Astrocyte of the spinal cord (primary cell): ENCODE measurements around the gene BMAL2.

ENCODE experiments used
- DNase-seq: peaks from one replicate; pipeline ENCODE4 v3.0.0; 2011; ENCODE audit warnings: low read depth, low spot score
- H3K4me3 ChIP-seq: 2 replicates; pipeline ENCODE4 v1.5.1; 2011; ENCODE audit warnings: low read depth, mild to moderate bottlenecking, low read length, moderate library complexity
- CTCF ChIP-seq: IDR thresholded peaks from 2 replicates; pipeline ENCODE4 v1.5.1; 2012; ENCODE audit warnings: low read depth, mild to moderate bottlenecking, low read length, inconsistent platforms
- in situ Hi-C: cut with HindIII; loops from 2 replicates; pipeline ENCODE4 v1.10.0; 2017; ENCODE audit warnings: low sequenced_read_pairs

BMAL2 gene

GRCh38 chr12:27332407-27332713, 276 bp upstream of the BMAL2 start:
- peak overlapping the region; percentile 66 for H3K4me3 ChIP-seq
- in situ Hi-C loops = no loop called here
- DNase-seq = no peak
- no peak for TF ChIP-seq CTCF

GRCh38 chr12:27333403-27334009, 870 bp downstream of the BMAL2 start:
- H3K4me3 ChIP-seq = peak overlapping the region; percentile 66
- DNase-seq = no peak
- no peak for TF ChIP-seq CTCF
- in situ Hi-C loops = no loop called here

DNA sequence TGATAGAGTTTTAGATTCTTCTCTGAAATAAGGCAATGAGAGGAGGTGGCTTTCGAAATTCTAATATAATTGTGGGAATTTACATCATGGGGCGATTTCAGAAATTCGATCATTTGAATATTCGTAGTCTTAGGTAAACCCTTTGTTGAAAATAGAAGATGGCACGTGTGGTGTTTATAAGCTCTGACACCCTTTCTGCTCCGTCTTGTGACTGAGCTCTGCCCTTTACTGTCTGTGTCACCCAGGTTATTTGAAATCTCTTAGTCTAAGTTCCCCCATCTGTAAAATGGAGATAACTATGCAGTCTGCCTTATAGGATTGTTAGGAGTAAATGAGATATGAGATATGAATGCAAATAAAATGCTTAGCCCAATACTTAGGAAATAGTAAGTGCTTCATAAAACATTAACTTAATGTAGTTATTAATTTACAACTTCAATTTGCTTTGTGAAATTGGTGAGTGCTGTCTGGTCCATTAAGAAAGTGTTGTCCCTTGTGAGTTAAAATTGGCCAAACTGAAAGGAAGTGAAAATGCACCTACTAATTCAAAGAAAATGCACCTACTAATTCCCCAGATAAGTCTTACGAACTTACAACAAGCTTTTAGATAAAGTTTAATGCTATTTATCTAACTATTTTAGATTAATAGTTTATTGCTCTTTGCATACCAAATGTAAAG, 1.5 kb downstream of the BMAL2 start:
- H3K4me3 ChIP-seq = peak overlapping the region; percentile 66
- no peak for TF ChIP-seq CTCF
- in situ Hi-C loops = no loop called here
- no peak for DNase-seq

DNA sequence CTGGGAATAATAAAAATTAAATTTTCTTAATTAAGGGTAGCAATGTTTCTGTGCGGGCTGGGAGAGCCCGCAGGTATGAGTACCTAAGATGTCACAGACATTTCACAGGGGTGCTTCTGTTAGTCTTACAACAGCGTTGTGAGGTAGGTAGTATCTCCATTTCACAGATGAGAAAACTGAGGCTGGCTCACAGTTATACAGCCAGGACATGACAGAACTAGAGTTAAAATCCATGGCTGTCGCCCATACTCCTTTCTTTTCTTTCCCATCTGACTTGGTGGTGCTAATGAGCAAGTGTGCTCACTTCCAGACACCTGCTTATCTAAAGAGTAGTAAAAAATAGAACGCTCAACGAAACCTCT, 2.1 kb downstream of the BMAL2 start:
- no peak overlapping the region for H3K4me3 ChIP-seq
- in situ Hi-C loops = no loop called here
- DNase-seq = no peak
- no peak for TF ChIP-seq CTCF

GRCh38 chr12:27335364-27336281, 3.0 kb downstream of the BMAL2 start:
- no peak for DNase-seq
- no peak for TF ChIP-seq CTCF
- no peak overlapping the region for H3K4me3 ChIP-seq
- in situ Hi-C loops = no loop called here

- no peak for TF ChIP-seq CTCF
- in situ Hi-C loops = no loop called here
- no peak overlapping the region for H3K4me3 ChIP-seq
- DNase-seq = no peak
These were observed 3.6 kb downstream of the BMAL2 start for GRCh38 chr12:27336282-27336653.
